GM08714 (cell line): ENCODE results near the gene PPP1R26.

Source experiments
- H3K4me3 ChIP-seq: fragments of 200-500 bp; sonication (Bioruptor generic); 2 replicates; pipeline ENCODE4 v1.5.1; 2014; ENCODE audit warnings: mild to moderate bottlenecking, low read length, inconsistent platforms
- ZNF274 ChIP-seq: IDR thresholded peaks from 2 replicates; pipeline ENCODE4 v1.6.1; 2012; ENCODE audit warnings: mild to moderate bottlenecking, low read depth, low read length

Gene PPP1R26

GRCh38 chr9:135514342-135515082 lies 34.9 kb downstream of the PPP1R26 start:
- no peak overlapping the region for H3K4me3 ChIP-seq
- no peak for TF ChIP-seq ZNF274

- no peak for TF ChIP-seq ZNF274
These were observed 35.7 kb downstream of the PPP1R26 start for GRCh38 chr9:135515083-135515951.

GRCh38 chr9:135516132-135516860 lies 36.7 kb downstream of the PPP1R26 start:
- no peak overlapping the region for H3K4me3 ChIP-seq
- TF ChIP-seq ZNF274: no peak

More at GRCh38 chr9:135515083-135515951, 35.7 kb downstream of the PPP1R26 start:
- no peak overlapping the region for H3K4me3 ChIP-seq

GRCh38 chr9:135517407-135517822 lies 37.8 kb downstream of the PPP1R26 start:
- TF ChIP-seq ZNF274: no peak
- no peak overlapping the region for H3K4me3 ChIP-seq

GRCh38 chr9:135519179-135519971 lies 39.8 kb downstream of the PPP1R26 start:
- H3K4me3 ChIP-seq: no peak overlapping the region
- no peak for TF ChIP-seq ZNF274

GRCh38 chr9:135520916-135521607 lies 41.5 kb downstream of the PPP1R26 start, which contains the start of gene LCN1:
TSS of gene LCN1 (plus strand) at chr9:135521440. CDS start at chr9:135521498, 58 bp downstream.
- TF ChIP-seq ZNF274: no peak
- H3K4me3 ChIP-seq: no peak within 1 kb of the TSS

GRCh38 chr9:135521608-135522095 lies 42.1 kb downstream of the PPP1R26 start:
- no peak overlapping the region for H3K4me3 ChIP-seq
- no peak for TF ChIP-seq ZNF274

GRCh38 chr9:135522137-135522877 lies 42.7 kb downstream of the PPP1R26 start:
- TF ChIP-seq ZNF274: no peak
- no peak overlapping the region for H3K4me3 ChIP-seq

- TF ChIP-seq ZNF274: no peak
- no peak overlapping the region for H3K4me3 ChIP-seq
These were observed 43.3 kb downstream of the PPP1R26 start for GRCh38 chr9:135522931-135523330.

GRCh38 chr9:135523521-135524129 lies 44.0 kb downstream of the PPP1R26 start:
- no peak overlapping the region for H3K4me3 ChIP-seq
- no peak for TF ChIP-seq ZNF274

- no peak for TF ChIP-seq ZNF274
- no peak overlapping the region for H3K4me3 ChIP-seq
These were observed 44.7 kb downstream of the PPP1R26 start for GRCh38 chr9:135524130-135524861.
